GM19351 (cell line): Measurements from ENCODE around the gene INTS6L.
A peak's percentile ranks its signal among the peaks of the same experiment; 100 is the strongest.

ENCODE experiments used
- ATAC-seq: cut with Tn5 transposase; IDR thresholded peaks from one replicate; pipeline ENCODE4 v1.9.1; 2021; ENCODE audit warnings: mild to moderate bottlenecking, moderate library complexity; ENCODE audit not compliant: unreplicated experiment

INTS6L gene, protein sequence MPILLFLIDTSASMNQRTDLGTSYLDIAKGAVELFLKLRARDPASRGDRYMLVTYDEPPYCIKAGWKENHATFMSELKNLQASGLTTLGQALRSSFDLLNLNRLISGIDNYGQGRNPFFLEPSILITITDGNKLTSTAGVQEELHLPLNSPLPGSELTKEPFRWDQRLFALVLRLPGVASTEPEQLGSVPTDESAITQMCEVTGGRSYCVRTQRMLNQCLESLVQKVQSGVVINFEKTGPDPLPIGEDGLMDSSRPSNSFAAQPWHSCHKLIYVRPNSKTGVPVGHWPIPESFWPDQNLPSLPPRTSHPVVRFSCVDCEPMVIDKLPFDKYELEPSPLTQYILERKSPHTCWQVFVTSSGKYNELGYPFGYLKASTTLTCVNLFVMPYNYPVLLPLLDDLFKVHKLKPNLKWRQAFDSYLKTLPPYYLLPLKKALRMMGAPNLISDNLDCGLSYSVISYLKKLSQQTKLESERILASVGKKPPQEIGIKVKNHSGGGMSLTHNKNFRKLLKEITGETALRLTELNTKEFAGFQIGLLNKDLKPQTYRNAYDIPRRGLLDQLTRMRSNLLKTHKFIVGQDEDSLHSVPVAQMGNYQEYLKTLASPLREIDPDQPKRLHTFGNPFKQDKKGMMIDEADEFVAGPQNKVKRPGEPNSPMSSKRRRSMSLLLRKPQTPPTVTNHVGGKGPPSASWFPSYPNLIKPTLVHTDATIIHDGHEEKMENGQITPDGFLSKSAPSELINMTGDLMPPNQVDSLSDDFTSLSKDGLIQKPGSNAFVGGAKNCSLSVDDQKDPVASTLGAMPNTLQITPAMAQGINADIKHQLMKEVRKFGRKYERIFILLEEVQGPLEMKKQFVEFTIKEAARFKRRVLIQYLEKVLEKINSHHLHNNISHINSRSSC

DNA sequence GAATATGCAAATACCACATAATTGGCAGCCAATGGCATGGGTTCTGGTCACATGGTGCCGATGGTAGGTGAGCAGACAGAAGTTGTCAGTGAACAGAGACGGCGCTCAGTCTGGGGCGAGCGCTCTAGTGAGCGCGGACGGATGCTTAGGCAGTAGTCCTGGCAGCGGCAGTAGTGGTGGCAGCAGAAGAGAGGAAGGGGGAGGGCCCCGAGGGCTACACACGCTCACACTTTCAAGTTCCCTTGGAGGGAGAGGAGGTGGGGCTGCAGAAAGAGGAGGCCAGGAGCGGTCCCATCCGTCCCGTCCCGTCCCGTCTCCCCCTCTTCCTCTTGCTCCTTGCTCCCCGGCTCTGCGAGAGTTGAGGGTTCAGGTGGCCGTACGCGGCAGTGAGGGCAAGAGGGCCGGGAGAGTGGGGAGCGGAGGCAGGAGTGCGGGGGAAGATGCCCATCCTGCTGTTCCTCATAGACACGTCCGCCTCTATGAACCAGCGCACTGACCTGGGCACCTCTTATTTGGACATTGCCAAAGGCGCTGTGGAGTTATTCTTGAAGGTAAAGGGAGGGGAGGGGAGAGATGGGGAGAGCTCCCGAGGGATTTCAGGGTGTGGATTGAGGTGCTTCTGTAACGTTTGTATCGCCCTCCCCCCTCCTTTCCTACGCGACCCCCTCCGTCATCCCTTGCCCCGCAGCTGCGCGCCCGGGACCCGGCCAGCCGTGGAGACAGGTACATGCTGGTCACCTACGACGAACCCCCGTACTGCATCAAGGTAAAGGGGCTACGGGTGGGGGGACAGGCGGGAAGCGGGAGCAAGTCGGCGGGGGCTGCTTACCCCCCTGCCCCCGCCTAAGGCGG is at the start of gene INTS6L:
INTS6L (plus strand) TSS at position 108 of the 852 bp plus-strand sequence; CDS start at position 441, 333 bp downstream.
- ATAC-seq: peak; percentile 78

DNA sequence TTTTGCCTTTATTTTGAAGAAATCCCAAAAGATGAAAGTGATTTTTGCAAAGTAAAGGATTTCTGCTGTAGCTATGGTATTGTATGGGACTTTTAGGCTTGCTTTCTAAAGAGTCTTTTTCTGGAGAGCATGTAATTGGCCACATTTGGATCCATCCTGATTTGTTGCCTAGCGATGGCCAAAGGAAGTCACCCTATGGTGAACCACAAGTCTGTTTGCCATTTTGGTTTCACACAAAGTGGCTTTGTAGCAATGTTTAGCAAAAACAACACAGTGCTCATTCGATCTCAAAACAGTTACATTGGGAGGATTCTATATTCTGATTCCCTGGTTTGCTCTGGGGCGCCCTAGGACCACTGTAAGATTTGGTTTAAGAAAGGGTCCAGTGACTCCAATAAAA is 44.1 kb upstream of the INTS6L start:
- ATAC-seq: no peak

DNA sequence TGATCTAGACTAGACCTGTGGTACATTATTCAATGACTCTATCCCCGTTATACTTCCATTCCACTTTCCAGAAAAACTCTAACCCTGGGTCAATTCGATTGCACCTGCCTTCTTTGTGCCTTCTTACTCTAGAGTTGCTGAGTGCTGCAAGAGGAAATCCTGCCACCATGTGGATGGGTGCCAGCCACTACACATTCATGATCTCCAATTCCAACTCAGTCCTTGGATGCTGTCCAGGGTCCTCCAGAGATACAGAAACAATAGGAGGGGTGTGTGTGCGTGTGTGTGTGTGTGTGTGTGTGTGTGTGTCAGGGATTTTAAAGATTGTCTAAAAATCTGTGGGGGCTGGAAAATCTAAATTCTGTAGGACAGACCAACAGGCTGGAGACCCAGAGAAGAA is 42.9 kb upstream of the INTS6L start:
- ATAC-seq: peak; percentile 68

DNA sequence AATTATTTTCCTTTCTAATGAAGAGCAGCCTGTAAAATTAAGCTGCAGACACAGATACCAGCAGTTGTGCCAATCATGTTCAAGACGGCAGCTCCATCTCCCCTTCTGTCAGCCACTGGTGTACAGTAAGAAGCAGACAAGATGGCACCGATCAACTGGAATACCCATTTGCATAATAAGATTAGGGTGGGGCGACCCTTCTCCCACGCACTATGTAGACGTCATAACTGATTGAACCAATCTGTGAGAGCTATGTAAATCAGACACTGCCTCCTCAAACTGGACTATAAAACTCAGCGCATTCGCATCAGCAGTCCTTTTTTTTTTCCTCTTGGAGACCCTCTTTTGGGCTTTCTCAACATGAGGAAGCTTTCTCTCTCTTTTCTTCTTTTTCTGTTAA is 40.4 kb upstream of the INTS6L start:
- no peak for ATAC-seq

DNA sequence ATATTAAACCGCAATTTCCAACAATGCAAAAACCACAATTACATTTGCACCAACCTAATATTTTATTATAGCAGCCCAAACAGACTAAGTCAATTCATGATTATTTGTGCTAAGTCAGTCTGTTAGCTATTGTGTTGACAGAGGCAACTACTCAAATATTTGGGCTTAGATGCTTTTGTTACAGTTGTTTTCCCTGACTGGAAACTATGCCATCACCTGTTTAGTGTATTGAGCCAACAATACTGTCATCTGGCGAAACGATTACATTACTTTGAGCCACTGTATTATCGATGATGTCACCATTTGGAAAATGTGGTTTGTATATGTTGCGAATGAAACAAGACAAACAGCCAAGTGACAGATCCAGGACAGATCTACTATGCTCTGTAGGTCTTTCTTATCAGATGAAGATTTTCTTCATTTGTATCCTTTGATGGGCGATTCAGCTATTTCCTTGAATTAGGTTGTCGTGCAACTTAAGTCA is 38.7 kb upstream of the INTS6L start:
- ATAC-seq: no peak

DNA sequence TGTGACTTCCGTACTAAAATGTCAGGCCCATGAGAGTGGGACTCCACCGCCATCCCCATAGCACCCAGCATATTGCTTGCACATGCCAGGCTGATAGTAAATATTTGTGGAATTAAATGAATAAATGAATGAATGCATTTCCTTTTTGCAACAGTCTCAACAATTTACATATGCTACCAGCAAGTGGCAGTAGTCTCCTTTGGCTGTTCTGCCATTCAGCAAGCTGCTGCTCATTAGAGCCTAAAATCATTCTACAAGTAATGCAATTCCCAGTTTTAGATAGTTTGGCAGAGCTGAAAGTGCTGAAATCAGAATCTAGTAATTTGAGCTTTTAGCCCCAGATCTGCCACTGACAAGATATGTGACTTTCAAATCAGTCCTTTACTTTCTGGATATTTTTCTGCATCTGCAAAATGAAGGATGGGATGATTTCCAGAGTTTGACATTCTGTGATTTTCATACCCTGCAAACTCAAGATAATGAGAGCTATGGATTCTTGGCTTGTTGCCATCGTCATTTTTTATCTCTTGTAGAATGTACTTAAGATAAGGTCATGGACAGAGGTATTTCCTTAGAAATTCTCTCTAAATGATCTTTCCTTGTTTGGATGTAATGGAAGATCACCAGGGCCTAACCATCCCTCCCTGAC is 35.7 kb upstream of the INTS6L start:
- ATAC-seq: no peak

DNA sequence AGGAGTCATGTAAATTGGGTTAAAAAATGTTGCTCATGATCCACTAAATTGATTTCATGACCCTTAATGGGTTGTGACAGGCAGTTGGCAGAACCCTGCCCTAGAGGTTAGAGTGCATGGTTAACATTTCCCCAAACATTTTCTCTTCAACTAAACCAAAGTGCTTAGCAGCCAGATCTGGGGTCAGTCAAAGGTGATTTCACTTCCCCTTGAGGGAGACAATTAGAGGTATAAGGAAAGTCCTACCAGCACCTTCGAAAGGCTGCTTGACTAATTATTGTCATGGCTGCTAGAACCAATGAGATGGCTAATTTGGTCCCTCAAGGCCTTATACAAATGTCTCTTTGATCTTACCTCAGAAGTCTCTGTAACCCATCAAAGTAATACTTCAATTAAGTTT is 30.9 kb upstream of the INTS6L start:
- ATAC-seq: peak; percentile 88

DNA sequence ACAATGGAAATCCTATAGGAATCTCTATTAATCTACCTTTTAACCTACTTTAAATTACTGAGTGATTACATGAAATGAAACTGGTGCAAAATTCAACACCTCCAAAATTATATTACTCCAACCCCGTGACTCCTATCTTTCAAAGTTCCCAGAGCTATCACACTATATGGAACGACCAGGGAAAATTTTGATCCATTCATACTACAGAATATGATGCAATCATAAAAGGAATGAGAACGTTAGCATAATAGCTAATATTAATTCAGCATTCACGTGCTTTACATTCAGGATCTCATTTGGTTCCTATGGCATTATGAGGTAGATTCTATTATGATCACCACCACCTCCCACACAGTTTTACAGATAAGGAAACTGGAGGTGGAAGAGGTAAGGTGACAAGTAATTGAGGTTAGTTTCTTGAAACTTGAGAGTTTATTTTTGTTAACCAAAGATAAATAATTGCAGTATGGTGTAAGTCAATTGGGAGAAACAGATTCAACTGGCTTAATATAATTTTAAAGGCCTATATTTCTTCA is 29.4 kb upstream of the INTS6L start:
- peak; percentile 32 for ATAC-seq

DNA sequence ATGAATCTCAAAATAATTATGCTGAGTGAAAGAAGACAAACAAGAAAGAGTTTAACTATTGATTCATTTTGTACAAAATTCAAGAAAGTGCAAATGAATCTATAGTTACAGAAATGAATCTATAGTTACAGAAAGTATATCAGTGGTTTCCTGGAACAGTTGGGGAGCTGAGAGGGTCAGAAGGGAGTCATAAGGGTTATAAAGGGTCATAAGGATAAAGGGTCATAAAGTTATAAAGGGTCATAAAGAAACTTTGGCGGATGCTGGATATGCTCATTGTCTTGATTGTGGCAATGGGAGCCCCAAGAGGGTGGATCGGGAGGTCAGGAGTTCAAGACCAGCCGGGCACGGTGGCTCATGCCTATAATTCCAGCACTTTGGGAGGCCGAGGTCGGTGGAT is 26.0 kb upstream of the INTS6L start:
- ATAC-seq: no peak

DNA sequence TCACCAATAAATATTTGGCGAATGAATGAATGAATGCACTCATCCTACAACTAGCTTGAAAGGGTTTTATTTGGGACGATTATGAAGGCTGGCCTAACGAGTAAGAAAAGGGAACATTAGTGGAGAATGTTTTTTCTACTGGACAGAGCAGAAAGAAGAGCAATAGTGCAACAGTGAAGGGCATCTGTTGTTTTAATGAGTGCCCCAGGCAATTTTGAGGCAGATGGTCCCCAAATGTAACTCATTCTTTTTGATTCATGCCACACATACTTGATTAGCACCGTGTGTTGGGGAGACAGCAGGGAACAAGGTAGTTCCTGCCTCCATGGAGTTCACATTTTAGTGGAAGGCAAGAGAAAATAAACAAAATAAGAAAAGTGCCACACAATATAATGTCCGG is 22.7 kb upstream of the INTS6L start:
- ATAC-seq: no peak

DNA sequence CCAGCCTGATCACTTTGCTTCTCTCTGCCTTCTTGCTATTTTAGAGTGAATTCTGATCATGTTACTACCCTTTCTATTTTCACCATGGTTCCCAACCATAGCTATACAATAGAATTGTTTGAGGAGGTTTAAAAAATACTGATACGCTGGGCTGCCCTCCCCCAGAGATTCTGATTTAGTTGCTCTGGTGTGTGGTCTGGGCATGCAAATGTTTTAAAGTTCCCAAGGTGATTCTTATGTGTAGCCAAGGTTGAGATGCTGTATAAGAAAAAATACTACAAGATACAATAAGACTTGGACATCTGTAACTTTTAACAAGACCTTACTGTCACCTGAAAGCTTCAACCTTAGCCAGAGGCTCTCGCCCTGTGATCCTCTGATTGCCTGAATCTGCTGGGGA is 22.2 kb upstream of the INTS6L start:
- ATAC-seq: peak; percentile 56

DNA sequence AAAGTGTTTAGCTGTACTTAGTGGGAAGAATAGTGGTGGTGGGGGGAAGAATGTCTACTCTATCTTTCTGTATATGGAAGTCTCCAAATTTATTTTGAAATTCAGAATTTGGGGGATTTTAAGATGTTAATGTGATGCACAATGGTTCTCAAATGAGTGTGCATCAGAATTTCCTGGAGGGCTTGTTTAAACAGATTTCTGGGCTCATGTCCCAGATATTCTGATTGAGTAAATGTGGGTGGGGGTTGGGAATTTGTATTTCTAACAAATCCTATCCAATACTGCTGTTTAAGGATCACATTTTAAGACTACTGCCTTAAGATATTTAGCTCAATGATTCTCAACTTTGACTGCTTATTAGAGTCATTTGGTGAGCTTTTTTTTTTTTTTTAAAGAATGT is 15.1 kb upstream of the INTS6L start:
- ATAC-seq: no peak

DNA sequence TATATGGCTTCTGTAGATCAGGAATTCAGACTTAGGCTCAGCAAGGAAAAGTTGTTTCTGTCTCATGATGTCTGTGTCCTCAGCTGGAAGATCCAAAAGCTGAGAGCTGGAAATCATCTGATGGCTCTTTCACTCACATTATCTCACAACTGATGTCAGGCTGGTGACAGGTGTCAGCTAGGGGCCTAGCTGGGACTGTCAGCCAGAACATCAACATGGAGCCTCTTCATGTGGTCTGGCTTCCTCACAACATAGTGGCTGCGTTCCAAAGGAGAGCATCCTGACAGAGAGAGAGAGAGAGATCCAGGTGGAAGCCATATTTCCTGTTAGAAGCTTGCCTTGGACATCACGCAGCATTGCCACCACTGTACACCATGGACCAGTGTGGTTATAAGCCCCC is 10.6 kb upstream of the INTS6L start:
- ATAC-seq: no peak

DNA sequence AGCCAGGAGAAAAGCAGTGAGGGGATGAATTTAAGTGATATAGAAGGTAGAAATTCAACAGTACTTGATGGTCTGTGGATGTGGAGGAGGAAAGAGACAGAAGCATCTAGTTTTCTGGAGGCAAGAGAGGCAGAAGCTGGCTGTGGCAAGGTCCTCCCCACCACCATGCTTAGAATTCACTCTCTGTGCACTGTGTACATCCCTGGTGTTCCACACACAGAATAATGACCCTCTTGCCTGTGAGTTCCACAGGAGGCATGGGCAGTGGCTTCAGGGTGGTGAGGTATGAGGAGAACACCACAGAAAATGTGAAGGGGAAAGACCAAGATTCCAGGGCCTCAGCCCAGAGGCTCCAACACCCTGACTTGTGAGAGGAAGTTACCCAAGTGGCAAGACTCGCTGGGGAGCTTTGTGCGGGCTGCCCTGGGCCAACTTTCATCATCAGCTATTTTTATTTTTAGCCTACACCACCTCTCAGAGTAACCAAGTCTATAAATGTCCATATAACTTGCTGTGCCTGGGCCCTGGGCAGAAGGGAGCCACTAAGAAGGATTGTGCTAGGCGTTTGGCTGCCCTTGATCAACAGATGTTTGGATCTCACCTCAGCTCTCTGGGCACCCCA is 7.8 kb upstream of the INTS6L start:
- peak; percentile 49 for ATAC-seq

DNA sequence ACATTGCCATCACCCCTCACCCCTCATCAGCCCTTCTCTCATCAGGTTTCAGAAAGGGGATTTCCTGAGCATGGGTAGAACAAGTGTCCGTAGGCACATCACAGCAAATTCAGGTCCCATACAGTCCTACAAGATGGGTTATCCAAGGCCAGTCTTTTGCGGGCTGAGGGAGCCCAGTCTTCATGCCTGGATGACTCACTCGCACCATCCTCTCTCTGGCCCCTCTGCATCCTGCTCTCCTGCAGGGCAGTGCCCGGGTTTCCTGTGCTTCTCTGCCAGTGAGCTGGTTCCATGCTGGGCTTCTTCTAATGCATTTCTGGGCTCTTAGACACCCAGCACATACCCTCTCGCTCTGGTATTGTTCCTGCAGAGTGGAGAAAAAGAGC is 7.3 kb upstream of the INTS6L start:
- peak; percentile 44 for ATAC-seq

DNA sequence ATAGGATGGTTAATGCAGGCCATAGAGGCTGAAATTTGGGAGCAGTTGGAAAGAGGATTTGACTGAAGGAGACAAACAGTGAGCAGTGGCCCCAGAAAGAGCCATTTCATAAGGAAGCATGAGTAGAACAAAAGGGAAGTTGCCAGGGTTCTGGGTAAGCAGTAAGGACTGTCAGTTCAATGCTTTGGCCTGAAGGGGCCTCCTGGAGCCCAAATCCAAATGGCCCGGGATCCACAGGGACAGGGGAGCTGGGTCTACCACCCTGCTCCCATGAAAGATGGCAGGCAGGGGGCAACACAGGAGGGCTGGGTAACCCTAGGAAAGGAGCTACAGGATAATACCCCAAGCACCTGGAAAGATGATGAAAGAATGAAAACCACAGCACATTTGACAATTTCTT is 4.1 kb upstream of the INTS6L start:
- ATAC-seq: no peak

DNA sequence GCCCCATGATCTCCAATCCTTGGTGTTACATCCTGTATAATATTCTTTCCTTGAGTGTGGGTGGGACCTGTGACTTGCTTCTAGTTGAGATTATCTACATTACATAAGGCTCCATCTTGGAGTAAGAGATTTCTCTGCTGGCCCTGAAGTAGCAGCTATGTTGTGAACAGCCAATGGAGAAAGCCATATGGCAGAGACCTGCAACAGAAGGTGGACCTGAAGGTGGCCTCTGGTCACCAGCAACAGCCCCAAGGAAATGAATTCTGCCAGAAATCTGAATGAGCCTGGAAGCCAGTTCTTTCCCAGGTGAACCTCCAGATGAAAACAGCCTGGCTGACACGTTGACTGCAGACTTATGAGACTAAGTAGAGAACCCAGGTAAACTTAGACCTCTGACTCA is 2.3 kb upstream of the INTS6L start:
- no peak for ATAC-seq

DNA sequence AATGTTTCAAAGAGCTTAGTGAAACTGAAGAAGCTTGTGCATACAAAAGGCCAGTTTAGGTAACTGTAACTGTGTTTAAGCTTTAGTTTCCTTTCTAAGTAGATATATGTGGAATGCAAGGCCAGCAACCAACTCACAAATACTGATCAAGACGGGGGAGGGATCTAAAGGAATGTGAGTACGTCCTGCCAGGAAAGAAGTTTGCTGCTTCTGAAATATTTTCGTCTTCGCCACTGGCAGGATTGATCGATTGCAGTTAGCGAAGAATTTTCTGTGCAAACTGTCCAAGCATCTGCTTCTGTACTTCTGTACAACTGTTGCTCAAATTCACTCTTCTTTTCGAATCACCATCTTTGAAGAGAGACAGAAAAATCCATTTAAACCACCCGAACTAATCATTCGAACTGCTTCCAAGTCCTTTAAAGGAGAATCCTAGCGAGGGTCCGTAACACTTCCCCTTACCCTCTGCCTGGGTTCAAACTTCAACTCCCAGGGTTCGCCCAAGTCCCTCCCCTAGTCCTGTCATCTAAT is 373 bp upstream of the INTS6L start:
- ATAC-seq: no peak

DNA sequence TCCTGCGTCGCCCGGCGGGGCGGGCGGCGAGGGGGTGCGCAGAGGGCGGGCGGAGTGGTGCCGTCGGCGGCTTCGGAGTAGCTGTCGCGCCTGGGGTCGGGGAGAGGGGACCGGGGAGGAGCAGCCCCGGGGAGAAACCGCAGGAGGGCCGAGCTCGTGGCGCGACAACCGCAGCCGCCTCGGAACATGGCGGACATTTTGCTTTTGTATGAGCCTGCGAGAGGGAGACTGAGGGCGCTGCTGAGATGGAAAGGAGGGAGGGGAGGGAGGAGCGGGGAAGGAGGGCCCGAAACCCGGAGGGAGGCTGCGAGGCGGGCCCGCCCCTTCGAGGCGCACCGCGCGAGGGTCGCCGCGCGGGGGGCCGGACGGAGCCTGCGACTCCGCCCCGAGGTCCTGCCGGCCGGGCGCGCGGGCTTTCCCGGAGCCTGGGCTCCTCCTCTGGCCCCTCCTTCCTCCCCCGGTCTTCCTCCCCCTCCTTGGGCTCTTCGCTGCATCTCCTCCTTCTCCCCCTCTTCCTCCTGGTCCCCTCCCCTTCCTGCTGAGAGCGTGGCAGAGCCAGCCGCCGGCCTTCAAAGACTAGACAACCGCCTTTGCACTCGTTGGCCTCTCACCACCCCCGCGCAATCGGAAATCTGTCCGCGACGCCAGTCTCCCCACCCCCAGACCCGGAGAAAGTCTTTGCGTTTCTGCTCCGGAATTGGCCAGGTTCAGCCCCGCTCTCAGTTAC is 1.1 kb downstream of the INTS6L start:
- peak; percentile 56 for ATAC-seq
